ENCODE results near the gene ERP44.

- TF ChIP-seq SIN3A (IDR thresholded peaks at IDR 0.05; ENCODE audit: borderline replicate concordance, insufficient read depth, low read length) (no peak), FOXP2 (optimal IDR thresholded peaks at IDR 0.05; ENCODE audit: borderline replicate concordance, extremely low read depth, extremely low read length, insufficient read depth) (no peak), POLR2AphosphoS5 (IDR thresholded peaks at IDR 0.05; ENCODE audit: low read depth, low read length) (no peak), TAF1 (IDR thresholded peaks at IDR 0.05; ENCODE audit: borderline replicate concordance, insufficient read depth, low read length) (no peak), REST (IDR thresholded peaks at IDR 0.05; ENCODE audit: insufficient read depth in 1 of 2, low read depth in 2 of 2, low read length in 2 of 2) (no peak)
Measured at GRCh38 chr9:99962680-99963261, 136.0 kb downstream of the ERP44 start.
